ENCODE measurements around the gene LIMS1.
"Not testable (repeated sequence)": the region's sequence is repeated elsewhere in the genome, so short reads cannot be mapped to it uniquely, and the experiment has no call there.

DNA sequence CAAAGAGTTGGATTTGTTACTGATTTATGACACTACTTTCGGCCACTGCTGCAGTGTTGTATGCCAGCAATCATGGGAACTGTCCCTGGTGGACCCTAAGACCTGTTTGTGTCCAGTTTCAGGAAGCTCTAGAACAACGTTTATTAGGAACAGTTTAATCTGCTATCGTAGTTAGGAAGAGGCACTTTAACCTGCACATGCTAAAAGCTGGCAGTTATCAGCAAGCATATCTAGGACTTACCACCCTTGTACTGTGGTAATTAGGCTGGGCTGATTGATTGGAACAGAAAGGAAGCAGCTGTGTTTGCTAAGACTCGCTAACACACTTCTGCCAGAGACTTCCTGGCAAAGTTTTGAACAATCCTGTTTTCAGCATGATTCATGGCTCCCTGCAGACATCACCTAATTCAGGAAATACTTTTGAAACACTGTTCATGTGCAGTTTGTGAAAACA is 144.0 kb downstream of the LIMS1 start:
- TF ChIP-seq, protein P1, sequence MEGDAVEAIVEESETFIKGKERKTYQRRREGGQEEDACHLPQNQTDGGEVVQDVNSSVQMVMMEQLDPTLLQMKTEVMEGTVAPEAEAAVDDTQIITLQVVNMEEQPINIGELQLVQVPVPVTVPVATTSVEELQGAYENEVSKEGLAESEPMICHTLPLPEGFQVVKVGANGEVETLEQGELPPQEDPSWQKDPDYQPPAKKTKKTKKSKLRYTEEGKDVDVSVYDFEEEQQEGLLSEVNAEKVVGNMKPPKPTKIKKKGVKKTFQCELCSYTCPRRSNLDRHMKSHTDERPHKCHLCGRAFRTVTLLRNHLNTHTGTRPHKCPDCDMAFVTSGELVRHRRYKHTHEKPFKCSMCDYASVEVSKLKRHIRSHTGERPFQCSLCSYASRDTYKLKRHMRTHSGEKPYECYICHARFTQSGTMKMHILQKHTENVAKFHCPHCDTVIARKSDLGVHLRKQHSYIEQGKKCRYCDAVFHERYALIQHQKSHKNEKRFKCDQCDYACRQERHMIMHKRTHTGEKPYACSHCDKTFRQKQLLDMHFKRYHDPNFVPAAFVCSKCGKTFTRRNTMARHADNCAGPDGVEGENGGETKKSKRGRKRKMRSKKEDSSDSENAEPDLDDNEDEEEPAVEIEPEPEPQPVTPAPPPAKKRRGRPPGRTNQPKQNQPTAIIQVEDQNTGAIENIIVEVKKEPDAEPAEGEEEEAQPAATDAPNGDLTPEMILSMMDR (IDR thresholded peaks at IDR 0.05) = not testable (repeated sequence)
- not testable (repeated sequence) for TF ChIP-seq EZH2 (IDR thresholded peaks at IDR 0.05)
